GM20000 (cell line): ENCODE measurements around the gene CBFB.

Source experiments
- DNase-seq: peaks from one replicate; pipeline ENCODE4 v3.0.0; 2012; ENCODE audit warnings: low spot score
- CTCF ChIP-seq: IDR thresholded peaks from 2 replicates; pipeline ENCODE4 v1.5.1; 2012; ENCODE audit warnings: mild to moderate bottlenecking, control low read depth; ENCODE audit errors: extremely low read depth, missing control alignments

The CBFB gene

GRCh38 chr16:67145746-67146145 is 116.8 kb downstream of the CBFB start:
- TF ChIP-seq CTCF = no peak
- no peak for DNase-seq

GRCh38 chr16:67146523-67147357 is 117.8 kb downstream of the CBFB start:
- no peak for DNase-seq
- TF ChIP-seq CTCF = no peak

GRCh38 chr16:67147437-67148140 is 118.6 kb downstream of the CBFB start:
- TF ChIP-seq CTCF = no peak

GRCh38 chr16:67148221-67148620 is 119.3 kb downstream of the CBFB start:
- no peak for TF ChIP-seq CTCF
- DNase-seq = no peak

More at GRCh38 chr16:67147437-67148140, 118.6 kb downstream of the CBFB start:
- DNase-seq = no peak

- no peak for DNase-seq
- TF ChIP-seq CTCF = no peak
Measured at GRCh38 chr16:67148656-67149275, 119.8 kb downstream of the CBFB start.

- no peak for TF ChIP-seq CTCF
- no peak for DNase-seq
Measured at GRCh38 chr16:67149276-67150046, 120.5 kb downstream of the CBFB start.
